Hepatocyte (in vitro differentiated cells): Measurements from ENCODE around the gene ZSCAN29.

Experiments used
- EZH2 ChIP-seq: fragments of 200-600 bp; sonication (generic); IDR thresholded peaks from 2 replicates; pipeline ENCODE4 v1.6.1; 2016; ENCODE audit warnings: antibody characterized with exemption, mild to moderate bottlenecking, borderline replicate concordance
- TF ChIP-seq, protein P1 (sequence below): fragments of 200-600 bp; sonication (generic); IDR thresholded peaks from 2 replicates; pipeline ENCODE4 v1.5.1; 2016; ENCODE audit warnings: antibody characterized with exemption, mild to moderate bottlenecking; ENCODE audit not compliant: poor library complexity

DNA sequence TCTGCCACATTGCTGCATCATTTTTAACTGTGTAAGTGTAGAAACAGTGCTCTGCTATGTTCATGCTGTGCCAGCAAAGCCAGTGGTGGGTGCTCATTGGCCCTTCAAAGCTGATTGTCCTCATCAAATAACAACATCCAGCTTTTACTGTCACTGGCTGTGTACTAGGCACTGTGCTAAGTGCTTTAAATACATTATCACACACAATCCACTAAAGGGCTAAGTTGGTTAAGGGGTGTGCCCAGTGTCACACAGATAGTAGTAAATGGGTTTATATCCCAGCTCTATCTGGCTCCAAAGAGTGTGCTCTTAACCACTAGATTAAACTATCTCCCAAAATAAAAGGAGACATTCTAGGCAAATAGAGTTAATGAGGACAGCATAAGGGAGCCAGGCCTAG is 7.8 kb upstream of the ZSCAN29 start:
- TF ChIP-seq, protein P1, sequence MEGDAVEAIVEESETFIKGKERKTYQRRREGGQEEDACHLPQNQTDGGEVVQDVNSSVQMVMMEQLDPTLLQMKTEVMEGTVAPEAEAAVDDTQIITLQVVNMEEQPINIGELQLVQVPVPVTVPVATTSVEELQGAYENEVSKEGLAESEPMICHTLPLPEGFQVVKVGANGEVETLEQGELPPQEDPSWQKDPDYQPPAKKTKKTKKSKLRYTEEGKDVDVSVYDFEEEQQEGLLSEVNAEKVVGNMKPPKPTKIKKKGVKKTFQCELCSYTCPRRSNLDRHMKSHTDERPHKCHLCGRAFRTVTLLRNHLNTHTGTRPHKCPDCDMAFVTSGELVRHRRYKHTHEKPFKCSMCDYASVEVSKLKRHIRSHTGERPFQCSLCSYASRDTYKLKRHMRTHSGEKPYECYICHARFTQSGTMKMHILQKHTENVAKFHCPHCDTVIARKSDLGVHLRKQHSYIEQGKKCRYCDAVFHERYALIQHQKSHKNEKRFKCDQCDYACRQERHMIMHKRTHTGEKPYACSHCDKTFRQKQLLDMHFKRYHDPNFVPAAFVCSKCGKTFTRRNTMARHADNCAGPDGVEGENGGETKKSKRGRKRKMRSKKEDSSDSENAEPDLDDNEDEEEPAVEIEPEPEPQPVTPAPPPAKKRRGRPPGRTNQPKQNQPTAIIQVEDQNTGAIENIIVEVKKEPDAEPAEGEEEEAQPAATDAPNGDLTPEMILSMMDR = no peak
- no peak for TF ChIP-seq EZH2
